Activated T-cell treated with anti-CD3 and anti-CD28 coated beads, Interleukin-2, amount 50 U/mL, for 4 hours (primary cell): ENCODE data around the gene MCAM. TPM values are rescaled to one million over a fixed set of nuclear protein-coding genes. Genes with fewer than 3 reads are reported as not detected.

Experiments used
- ATAC-seq, 2 donors: fragments of 200-7000 bp; cut with Tn5 transposase; one replicate each; pipeline ENCODE4 v1.10.0; 2021
- DNase-seq: peaks from one replicate; pipeline ENCODE4 v3.0.0-alpha.2; 2020
- H3K27me3 Mint-ChIP-seq: one replicate; pipeline ENCODE4 v1.8.0; 2021; ENCODE audit warnings: low read depth, mixed read lengths
- H3K36me3 Mint-ChIP-seq: one replicate; pipeline ENCODE4 v1.8.0; 2022; ENCODE audit warnings: mixed read lengths; ENCODE audit not compliant: insufficient read depth
- H3K4me1 Mint-ChIP-seq: one replicate; pipeline ENCODE4 v1.8.0; 2021; ENCODE audit warnings: low read depth, mixed read lengths
- H3K4me3 Mint-ChIP-seq: one replicate; pipeline ENCODE4 v1.8.0; 2021; ENCODE audit warnings: mild to moderate bottlenecking, moderate library complexity, mixed read lengths
- H3K9me3 Mint-ChIP-seq: one replicate; pipeline ENCODE4 v1.8.0; 2021; ENCODE audit warnings: mixed read lengths
- total RNA-seq, 3 donors: library from RNA; stranded (reverse); gene quantifications; one replicate each; pipeline ENCODE4 v1.2.1, GENCODE V29; 2021

The MCAM gene
- total RNA-seq, 3 donors from 2014 or later = 0.96 to 3.2 (median 2.1) TPM

DNA sequence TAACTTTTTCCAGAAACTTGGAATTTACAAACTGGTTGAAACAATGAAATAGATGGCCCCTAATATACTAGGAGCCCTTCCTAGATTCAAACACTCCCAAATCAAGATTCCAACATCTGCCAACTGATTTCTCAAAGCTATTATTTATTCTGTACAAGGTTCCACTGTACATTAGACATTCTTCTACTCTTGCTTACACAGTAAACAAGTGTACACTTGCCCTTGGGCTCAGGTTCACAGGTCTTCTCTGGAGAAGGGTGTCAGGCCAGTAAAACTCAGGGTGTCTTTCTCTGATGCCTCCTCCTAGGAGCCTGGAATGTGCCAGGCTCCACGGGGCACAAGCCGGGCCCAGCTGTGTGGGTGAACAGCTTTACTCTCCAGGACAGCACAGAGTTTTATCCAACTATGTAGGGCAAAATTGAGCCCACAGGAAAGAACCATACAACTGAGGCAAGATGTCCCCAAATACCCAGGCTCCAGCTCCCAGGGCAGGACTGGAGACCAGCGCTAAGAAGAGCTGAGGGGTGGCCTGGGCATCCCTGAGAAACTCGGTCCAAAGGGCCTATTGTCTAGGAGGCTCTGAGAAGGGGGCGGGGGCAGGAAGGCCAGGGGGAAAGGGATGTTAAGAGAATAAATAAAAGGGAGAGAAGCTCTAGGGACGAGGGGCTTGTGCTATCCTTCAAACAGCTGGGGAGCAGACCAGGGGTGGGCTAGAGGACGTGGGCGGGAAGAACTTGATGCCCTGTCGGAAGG lies 38.3 kb upstream of the MCAM start:
- Mint-ChIP-seq H3K27me3 (peaks cover 21% of the 10 kb centered on the region), H3K4me1 (peaks cover 3% of the 10 kb centered on the region), H3K4me3 (no peak overlapping the region), H3K36me3 (no peaks in the 10 kb centered on the region), H3K9me3 (no peaks in the 10 kb centered on the region)
- no peak for ATAC-seq
- DNase-seq = no peak

DNA sequence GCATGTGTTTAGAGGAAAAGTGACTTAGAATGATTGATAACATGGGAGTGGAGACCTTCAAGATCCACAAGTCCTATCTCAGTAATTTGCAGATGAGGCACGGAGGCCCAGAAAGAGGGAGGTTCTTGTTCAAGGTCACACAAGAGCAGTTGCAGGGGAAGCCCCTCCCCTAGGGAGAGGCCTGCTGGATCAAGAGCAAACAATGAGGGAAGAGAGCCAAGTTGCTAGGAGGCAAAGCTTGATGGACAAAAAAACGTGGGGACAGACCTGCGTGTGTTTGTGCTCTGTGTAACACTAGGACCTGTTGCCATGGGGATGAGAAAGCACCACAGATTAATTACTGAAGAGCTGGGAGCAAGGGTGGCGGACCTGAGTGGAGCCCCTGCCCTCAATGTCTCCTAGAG lies 35.9 kb upstream of the MCAM start:
- Mint-ChIP-seq H3K9me3 (no peaks in the 10 kb centered on the region), H3K4me3 (no peak overlapping the region), H3K36me3 (no peaks in the 10 kb centered on the region), H3K27me3 (peaks cover 24% of the 10 kb centered on the region), H3K4me1 (peaks cover 7% of the 10 kb centered on the region)
- ATAC-seq = no peak
- no peak for DNase-seq

DNA sequence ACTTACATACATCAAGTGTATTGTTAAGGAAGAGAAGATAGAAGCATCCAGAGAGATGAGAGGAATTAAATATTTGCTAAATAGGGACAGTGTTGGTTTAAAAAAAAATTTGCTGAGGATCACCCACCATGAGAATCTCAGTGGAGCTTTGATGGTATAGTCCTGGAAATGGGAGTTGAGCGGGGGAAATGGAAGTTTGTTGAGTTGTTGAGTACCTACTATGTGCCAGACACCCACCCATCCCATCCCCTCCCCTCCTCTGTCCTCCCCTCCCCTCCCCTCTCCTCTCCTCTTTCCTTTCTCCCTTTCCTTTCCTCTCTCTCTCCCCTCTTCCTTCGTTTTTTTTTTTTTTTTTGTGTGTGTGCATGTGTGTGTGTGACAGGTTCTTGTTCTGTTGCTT lies 34.3 kb upstream of the MCAM start:
- H3K4me3 Mint-ChIP-seq = no peak overlapping the region
- H3K36me3 Mint-ChIP-seq = no peaks in the 10 kb centered on the region
- H3K4me1 Mint-ChIP-seq = peaks cover 6% of the 10 kb centered on the region
- H3K27me3 Mint-ChIP-seq = peaks cover 26% of the 10 kb centered on the region
- ATAC-seq (no peak), DNase-seq (no peak)
- no peaks in the 10 kb centered on the region for H3K9me3 Mint-ChIP-seq

DNA sequence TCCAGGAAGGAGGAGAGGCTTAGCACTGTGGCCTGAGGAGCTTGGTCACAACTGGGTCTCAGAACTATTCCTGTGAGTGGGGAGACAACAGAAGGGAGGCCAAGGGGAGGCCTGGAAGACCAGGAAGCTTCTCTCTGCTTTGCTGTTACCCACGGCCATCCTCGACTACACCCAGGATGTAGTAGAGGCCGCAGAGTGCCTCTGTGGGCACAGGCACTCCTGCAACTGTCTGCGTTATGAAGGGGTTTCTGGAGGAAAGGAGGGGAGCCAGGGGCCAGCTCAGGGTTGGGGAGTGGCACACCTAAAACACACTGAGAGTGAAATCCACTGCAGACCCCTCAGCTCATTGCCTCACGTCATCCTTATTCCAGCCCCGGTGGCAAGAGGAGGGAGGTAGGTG lies 33.4 kb upstream of the MCAM start:
- ATAC-seq = no peak
- Mint-ChIP-seq H3K4me1 (peaks cover 6% of the 10 kb centered on the region), H3K27me3 (peaks cover 27% of the 10 kb centered on the region), H3K9me3 (no peaks in the 10 kb centered on the region), H3K4me3 (no peak overlapping the region), H3K36me3 (no peaks in the 10 kb centered on the region)
- no peak for DNase-seq

DNA sequence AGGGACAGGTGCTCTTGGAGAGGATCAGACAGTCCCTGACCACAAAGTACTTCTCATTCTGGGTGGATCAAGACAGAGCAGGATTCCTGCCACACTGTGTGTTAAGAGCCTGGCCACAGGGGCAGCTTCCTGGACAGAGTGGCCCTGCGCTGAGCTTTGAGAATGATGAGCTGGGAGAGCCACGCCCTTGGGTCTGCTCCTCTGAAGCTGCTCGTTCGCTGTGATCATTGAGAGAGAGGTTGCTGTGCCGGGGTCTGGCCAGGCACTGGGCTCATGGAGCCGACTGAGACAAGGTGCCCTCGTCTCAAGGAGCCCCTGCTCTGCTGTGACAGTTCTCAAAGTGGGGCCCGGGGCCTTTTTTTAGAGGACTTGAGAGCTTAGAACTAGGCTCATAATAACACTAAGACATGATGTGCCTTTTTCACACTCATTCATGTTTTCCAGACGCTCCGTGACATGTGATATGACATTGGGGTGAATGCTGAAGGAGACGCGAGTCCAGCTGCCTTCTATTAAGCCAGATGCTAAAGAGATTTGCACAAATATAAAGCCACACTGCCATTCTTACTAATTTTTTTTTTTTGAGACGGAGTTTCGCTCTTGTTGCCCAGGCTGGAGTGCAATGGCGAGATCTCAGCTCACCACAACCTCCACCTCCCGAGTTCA lies 31.1 kb upstream of the MCAM start:
- no peak for DNase-seq
- H3K27me3 Mint-ChIP-seq = peaks cover 32% of the 10 kb centered on the region
- H3K9me3 Mint-ChIP-seq = no peaks in the 10 kb centered on the region
- H3K4me3 Mint-ChIP-seq = no peak overlapping the region
- peaks cover 6% of the 10 kb centered on the region for H3K4me1 Mint-ChIP-seq
- no peak for ATAC-seq
- no peaks in the 10 kb centered on the region for H3K36me3 Mint-ChIP-seq

DNA sequence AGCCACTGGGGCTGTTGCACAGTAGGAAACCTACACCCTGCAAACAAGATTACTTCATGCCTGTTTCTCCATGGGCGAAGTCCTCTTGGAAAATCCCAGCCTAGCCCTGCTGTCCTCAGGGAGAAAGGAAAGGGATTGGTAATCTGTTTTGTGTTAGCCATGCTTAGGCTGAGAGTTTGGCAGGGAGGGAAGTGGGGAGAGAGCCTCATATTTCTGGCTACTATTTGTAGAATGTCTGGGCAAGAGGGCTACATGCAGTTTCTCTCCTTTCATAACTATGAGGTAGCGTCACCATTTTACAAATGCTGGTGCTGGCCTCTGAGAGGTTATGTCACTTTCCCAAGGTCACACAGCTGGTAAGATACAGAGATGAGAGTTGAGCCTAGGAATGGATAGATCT lies 30.3 kb upstream of the MCAM start:
- H3K36me3 Mint-ChIP-seq = no peaks in the 10 kb centered on the region
- no peak overlapping the region for H3K4me3 Mint-ChIP-seq
- peaks cover 30% of the 10 kb centered on the region for H3K27me3 Mint-ChIP-seq
- H3K9me3 Mint-ChIP-seq = no peaks in the 10 kb centered on the region
- ATAC-seq (no peak), DNase-seq (no peak)
- peaks cover 6% of the 10 kb centered on the region for H3K4me1 Mint-ChIP-seq

DNA sequence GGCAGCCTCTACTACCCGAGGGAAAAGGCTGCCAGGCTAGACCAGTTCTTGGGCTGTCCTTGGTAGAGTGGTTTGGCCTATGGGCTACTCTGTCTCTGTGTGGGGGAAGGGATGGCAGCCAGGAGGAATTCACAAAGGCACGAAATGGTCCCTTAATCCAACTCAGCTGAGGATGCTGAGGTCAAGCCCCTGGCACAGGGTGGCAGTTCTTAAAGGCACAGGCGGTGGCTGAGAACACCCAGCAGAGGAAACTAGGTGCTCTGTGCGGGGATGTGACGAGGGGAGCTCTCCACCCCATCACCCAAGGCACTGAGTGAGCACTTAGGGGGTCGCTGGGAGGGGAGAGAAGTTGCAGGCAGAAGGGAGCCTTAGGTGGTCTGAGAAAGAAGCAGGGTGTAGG lies 29.7 kb upstream of the MCAM start, which contains the start of gene MFRP:
MFRP (minus strand) TSS at position 101 of the 400 bp plus-strand sequence. CDS start 192 bp downstream, outside the sequence.
- DNase-seq (no peak), ATAC-seq (no peak)
- peaks cover 30% of the 10 kb centered on the region for H3K27me3 Mint-ChIP-seq
- H3K4me3 Mint-ChIP-seq = no peak within 1 kb of the TSS
- no peaks in the 10 kb centered on the region for H3K9me3 Mint-ChIP-seq
- H3K36me3 Mint-ChIP-seq = no peaks in the 10 kb centered on the region
- peaks cover 6% of the 10 kb centered on the region for H3K4me1 Mint-ChIP-seq

DNA sequence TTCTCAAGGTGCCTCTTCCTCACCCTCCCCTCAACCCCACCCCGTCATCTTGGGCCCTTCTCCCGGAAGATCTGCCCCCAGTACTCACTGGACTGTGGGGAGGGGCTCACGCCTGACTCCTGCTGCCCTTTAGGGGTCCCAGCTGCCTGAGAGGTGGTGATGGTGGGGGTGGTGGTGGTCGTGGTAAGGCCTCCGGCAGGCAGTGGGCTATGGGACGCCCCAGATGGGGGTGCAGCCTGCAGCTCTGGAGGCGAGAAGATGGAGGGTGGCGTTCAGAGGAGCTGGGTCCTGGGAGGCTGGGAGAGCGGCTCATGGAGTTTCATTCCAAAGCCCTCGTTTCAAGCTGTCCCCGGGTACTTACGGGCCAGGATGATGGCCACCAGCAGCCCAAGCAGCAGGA lies 28.8 kb upstream of the MCAM start:
- Mint-ChIP-seq H3K9me3 (no peaks in the 10 kb centered on the region), H3K36me3 (no peaks in the 10 kb centered on the region), H3K4me1 (peaks cover 13% of the 10 kb centered on the region), H3K4me3 (no peak overlapping the region), H3K27me3 (peaks cover 34% of the 10 kb centered on the region)
- ATAC-seq (no peak), DNase-seq (no peak)

DNA sequence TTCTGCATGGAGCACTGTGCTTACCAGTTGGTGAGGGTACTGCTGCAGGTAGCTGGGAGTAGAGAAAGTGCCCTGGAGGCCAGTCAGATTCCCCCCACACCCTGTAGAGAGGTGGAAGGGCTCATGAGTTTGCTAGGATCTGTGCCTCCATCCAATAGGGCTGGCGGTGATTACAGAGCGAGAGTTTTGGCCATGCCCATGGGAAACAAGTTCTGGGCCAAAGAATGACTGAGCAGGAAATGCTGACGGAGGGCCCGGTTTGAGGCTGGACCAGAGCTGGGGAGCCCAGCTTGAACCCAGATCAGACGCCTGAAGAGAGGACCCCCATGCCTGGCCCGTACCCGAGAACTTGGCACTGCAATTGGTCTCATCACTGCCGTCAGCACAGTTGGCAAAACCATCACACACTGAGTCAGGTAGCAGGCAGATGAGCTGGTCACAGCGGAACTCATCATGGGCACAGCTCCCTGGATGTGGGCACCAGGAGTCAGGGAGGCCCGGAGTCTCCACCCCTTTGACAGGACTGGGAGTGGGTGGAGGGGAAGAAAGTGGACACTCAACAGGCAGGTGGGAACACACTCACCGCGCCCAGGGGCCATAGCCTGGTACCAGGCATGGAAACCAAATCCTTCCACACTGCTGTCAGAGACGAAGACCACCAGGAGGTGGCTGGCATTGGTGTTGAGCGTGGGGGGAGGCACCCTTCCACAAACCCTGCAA lies 27.5 kb upstream of the MCAM start:
- Mint-ChIP-seq H3K36me3 (no peaks in the 10 kb centered on the region), H3K9me3 (no peaks in the 10 kb centered on the region), H3K4me3 (no peak overlapping the region), H3K27me3 (peaks cover 35% of the 10 kb centered on the region), H3K4me1 (peaks cover 8% of the 10 kb centered on the region)
- ATAC-seq (no peak), DNase-seq (no peak)

DNA sequence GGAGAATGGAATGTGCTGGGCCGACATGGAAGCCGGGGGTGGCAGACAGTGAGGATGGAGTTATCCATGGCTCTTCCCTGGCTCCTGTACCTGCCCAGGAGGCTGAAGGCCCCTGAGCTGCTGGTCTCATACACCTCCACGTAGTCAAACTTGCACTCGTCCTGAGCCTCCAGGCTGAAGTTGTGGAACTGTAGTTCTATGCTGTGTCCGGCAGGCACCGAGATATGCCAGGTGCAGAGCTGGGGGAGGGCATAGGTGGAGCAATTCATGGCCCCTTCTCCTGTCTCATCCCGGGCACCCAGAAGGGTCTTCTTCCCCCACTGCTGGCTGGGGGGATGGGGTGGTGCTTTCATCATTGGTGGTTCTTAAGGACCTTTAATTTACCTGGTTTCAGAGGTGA lies 26.8 kb upstream of the MCAM start:
- ATAC-seq = no peak
- DNase-seq = no peak
- Mint-ChIP-seq H3K27me3 (peaks cover 42% of the 10 kb centered on the region), H3K36me3 (no peaks in the 10 kb centered on the region), H3K4me1 (peaks cover 15% of the 10 kb centered on the region), H3K4me3 (no peak overlapping the region), H3K9me3 (no peaks in the 10 kb centered on the region)

DNA sequence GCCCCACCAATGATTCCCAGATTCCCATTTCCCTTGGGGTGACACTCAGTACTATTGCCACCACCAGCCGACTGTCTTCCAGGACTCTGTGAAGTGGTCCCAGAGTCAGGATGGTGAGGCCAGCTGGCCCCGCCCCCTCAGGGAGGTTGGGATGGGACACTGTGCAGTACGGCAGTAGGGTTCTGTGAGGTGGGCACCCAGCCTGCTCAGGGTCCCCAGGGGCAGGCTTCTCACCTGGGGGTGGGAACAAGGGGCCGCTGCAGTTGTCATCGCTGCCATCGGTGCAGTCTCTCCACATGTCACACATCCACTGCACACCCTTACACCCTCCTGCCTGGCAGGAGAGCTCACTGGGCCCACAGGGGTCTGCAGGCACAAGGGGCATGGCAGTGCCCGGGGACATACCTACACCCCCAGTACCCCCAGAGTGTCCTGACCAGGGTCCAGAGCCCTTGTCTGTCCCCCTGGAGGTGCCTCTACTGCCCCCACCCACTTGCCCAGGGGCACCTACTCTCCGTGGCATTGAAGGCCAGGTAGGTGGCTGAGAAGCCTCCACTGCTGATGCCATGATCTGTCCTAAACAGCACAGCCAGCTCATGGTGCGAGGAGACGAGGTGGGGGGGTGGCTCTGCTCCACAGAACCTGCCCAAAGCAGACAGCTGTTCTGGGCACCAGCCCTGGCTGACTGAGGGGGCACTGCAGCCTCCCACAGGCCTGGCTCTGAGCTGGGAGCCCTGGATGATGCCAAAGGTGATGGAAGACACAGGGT lies 25.6 kb upstream of the MCAM start:
- Mint-ChIP-seq H3K27me3 (peaks cover 41% of the 10 kb centered on the region), H3K4me1 (peaks cover 20% of the 10 kb centered on the region), H3K36me3 (no peaks in the 10 kb centered on the region), H3K9me3 (no peaks in the 10 kb centered on the region), H3K4me3 (no peak overlapping the region)
- ATAC-seq (no peak), DNase-seq (no peak)

DNA sequence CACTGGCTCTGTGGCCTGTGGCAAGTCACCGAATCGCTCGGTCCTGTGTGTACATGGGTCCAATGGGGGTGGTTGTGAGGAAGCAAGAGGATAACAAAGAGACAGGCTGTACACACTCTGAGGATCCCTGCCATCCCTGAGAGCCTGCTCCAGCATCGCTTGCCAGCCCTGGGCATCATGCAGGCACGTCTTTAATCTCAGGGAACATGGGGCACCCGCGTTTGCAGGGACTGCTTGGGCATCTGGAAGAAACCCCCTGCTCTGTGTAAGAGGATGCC lies 25.0 kb upstream of the MCAM start:
- Mint-ChIP-seq H3K4me1 (peaks cover 23% of the 10 kb centered on the region), H3K4me3 (no peak overlapping the region), H3K36me3 (no peaks in the 10 kb centered on the region), H3K27me3 (peaks cover 41% of the 10 kb centered on the region), H3K9me3 (no peaks in the 10 kb centered on the region)
- DNase-seq (no peak), ATAC-seq (no peak)

DNA sequence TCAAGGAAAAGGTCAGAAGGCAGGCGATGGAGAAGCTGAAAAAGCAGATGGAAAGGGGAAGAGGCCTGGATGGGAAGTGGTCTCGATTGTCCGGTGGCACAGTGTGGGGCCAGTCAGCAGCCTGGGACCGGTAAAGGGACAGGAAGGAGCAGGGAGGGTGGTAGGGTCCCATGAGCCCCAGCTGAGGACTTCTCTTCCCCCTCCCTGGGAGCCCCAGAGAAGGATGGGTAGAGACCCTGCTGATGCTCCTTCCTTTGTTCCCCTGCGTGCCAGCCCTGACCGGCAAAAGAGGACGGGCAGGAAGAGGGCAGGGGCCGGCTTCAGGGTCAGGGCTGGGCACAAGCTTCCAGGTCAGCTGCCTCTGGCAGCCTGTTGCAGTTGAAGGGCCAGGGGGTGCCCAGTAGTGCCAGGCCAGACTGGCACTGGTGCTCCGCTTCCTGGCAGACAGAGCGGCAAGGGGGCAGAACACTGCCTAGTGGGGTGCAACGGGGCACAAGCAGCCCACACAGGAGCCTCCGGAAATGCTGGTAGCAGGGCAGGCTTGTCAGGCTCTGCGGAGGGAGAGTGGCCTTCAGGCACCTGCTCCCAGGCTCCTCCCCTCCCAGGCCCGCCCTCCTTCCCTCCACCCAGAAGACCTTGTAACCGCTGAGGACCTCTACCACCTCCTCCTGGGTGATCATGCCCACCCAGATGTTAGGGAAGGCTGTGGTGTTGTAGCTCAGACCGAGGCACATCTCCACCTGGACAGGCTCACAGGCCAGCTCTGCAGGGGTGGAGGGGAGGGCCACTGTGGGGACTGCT lies 24.5 kb upstream of the MCAM start:
- H3K27me3 Mint-ChIP-seq = peaks cover 37% of the 10 kb centered on the region
- no peak overlapping the region for H3K4me3 Mint-ChIP-seq
- DNase-seq (no peak), ATAC-seq (no peak)
- H3K36me3 Mint-ChIP-seq = no peaks in the 10 kb centered on the region
- no peaks in the 10 kb centered on the region for H3K9me3 Mint-ChIP-seq
- H3K4me1 Mint-ChIP-seq = peaks cover 24% of the 10 kb centered on the region
